ENCODE results near the gene PAGR1.

The PAGR1 gene

GRCh38 chr16:29807426-29808218, 8.3 kb upstream of the PAGR1 start:
- peak; percentile 77 for DNase-seq (ENCODE audit: low spot score)

GRCh38 chr16:29808219-29808900, 7.6 kb upstream of the PAGR1 start:
- Histone ChIP-seq H3K79me1 (ENCODE audit: low read depth, low read length) (peaks cover 25% of the 10 kb centered on the region), H2BK120ac (ENCODE audit: low read depth, low read length) (no peak overlapping the region), H4K91ac (ENCODE audit: low read depth, low read length, poor library complexity) (no peak overlapping the region), H3K23ac (ENCODE audit: low read depth, low read length, poor library complexity) (peak overlapping the region; percentile 92), H3K4me2 (ENCODE audit: insufficient read depth, low read length, poor library complexity, severe bottlenecking) (peak overlapping the region; percentile 91), H3K27ac (replicated peaks; ENCODE audit: low read length) (peak overlapping the region; percentile 93), H3K4me1 (ENCODE audit: control insufficient read depth in 2 of 2, insufficient read depth in 1 of 2, low read depth in 1 of 2, low read length in 2 of 2) (peaks cover 40 to 41% of the 10 kb centered on the region in 2 donors), H3K27me3 (ENCODE audit: control insufficient read depth in 3 of 3, insufficient read depth in 3 of 3, low read depth in 1 of 3, low read length in 3 of 3) (no peaks in the 10 kb centered on the region), H3K4ac (ENCODE audit: low read length) (no peak overlapping the region), H3K18ac (ENCODE audit: low read length) (peak overlapping the region; percentile 87), H4K8ac (ENCODE audit: low read depth, low read length) (peak overlapping the region; percentile 10), H2BK5ac (ENCODE audit: low read length) (peak overlapping the region; percentile 96), H2BK15ac (ENCODE audit: low read length) (peak overlapping the region; percentile 85), H3K36me3 (replicated peaks in 1 of 2; ENCODE audit: control insufficient read depth in 2 of 2, insufficient read depth in 2 of 2, low read length in 2 of 2) (peaks cover 29 to 51% of the 10 kb centered on the region in 2 donors), H3K9me3 (replicated peaks in 1 of 2; ENCODE audit: control insufficient read depth in 2 of 2, insufficient read depth in 1 of 2, low read depth in 1 of 2, low read length in 2 of 2) (peaks cover 0 to 2% of the 10 kb centered on the region in 2 donors), H2AFZ (ENCODE audit: low read length) (no peak overlapping the region), H3K14ac (ENCODE audit: low read length) (no peak overlapping the region), H2AK5ac (ENCODE audit: low read depth, low read length) (peak overlapping the region; percentile 99), H3K4me3 (ENCODE audit: low read length in 2 of 2) (peak overlapping the region; percentile 64 to 93), H3K9ac (ENCODE audit: low read depth, low read length, poor library complexity) (peak overlapping the region; percentile 98), H2BK12ac (ENCODE audit: low read length) (no peak overlapping the region)
- no peak for DNase-seq (ENCODE audit: low spot score)
- no CpG with 5 or more reads among the region's 25 CpGs for WGBS, 2 donors (ENCODE audit: extremely low coverage in 2 of 2, insufficient read length in 2 of 2, insufficient replicate concordance in 1 of 2)

More at GRCh38 chr16:29807426-29808218, 8.3 kb upstream of the PAGR1 start:
- Histone ChIP-seq H3K27ac (replicated peaks; ENCODE audit: low read length) (peak overlapping the region; percentile 93), H3K9me3 (replicated peaks in 1 of 2; ENCODE audit: control insufficient read depth in 2 of 2, insufficient read depth in 1 of 2, low read depth in 1 of 2, low read length in 2 of 2) (peaks cover 0 to 2% of the 10 kb centered on the region in 2 donors), H3K27me3 (ENCODE audit: control insufficient read depth in 3 of 3, insufficient read depth in 3 of 3, low read depth in 1 of 3, low read length in 3 of 3) (no peaks in the 10 kb centered on the region), H3K14ac (ENCODE audit: low read length) (peak overlapping the region; percentile 98), H2BK120ac (ENCODE audit: low read depth, low read length) (peak overlapping the region; percentile 87), H2AFZ (ENCODE audit: low read length) (peak overlapping the region; percentile 15), H4K8ac (ENCODE audit: low read depth, low read length) (peak overlapping the region; percentile 10), H3K36me3 (replicated peaks in 1 of 2; ENCODE audit: control insufficient read depth in 2 of 2, insufficient read depth in 2 of 2, low read length in 2 of 2) (peaks cover 35 to 58% of the 10 kb centered on the region in 2 donors), H3K18ac (ENCODE audit: low read length) (peak overlapping the region; percentile 98), H3K4me1 (ENCODE audit: control insufficient read depth in 2 of 2, insufficient read depth in 1 of 2, low read depth in 1 of 2, low read length in 2 of 2) (peaks cover 37 to 40% of the 10 kb centered on the region in 2 donors), H4K91ac (ENCODE audit: low read depth, low read length, poor library complexity) (no peak overlapping the region), H3K9ac (ENCODE audit: low read depth, low read length, poor library complexity) (peak overlapping the region; percentile 98), H2AK5ac (ENCODE audit: low read depth, low read length) (peak overlapping the region; percentile 99), H3K4me3 (ENCODE audit: low read length in 2 of 2) (peak overlapping the region; percentile 64 to 93), H3K4me2 (ENCODE audit: insufficient read depth, low read length, poor library complexity, severe bottlenecking) (peak overlapping the region; percentile 91), H3K23ac (ENCODE audit: low read depth, low read length, poor library complexity) (peak overlapping the region; percentile 92), H3K79me1 (ENCODE audit: low read depth, low read length) (peaks cover 25% of the 10 kb centered on the region), H3K4ac (ENCODE audit: low read length) (peak overlapping the region; percentile 66), H2BK5ac (ENCODE audit: low read length) (peak overlapping the region; percentile 96), H2BK12ac (ENCODE audit: low read length) (peak overlapping the region; percentile 33), H2BK15ac (ENCODE audit: low read length) (peak overlapping the region; percentile 85)
- no CpG with 5 or more reads among the region's 69 CpGs for WGBS, 2 donors (ENCODE audit: extremely low coverage in 2 of 2, insufficient read length in 2 of 2, insufficient replicate concordance in 1 of 2)

GRCh38 chr16:29809031-29809747, 6.8 kb upstream of the PAGR1 start:
- no peak overlapping the region for H2BK15ac ChIP-seq (ENCODE audit: low read length)
- H3K27me3 ChIP-seq (ENCODE audit: control insufficient read depth in 3 of 3, insufficient read depth in 3 of 3, low read depth in 1 of 3, low read length in 3 of 3) = no peaks in the 10 kb centered on the region
- H2BK5ac ChIP-seq (ENCODE audit: low read length) = no peak overlapping the region
- H3K18ac ChIP-seq (ENCODE audit: low read length) = peak overlapping the region; percentile 48
- H4K91ac ChIP-seq (ENCODE audit: low read depth, low read length, poor library complexity) = no peak overlapping the region
- DNase-seq (ENCODE audit: low spot score) = no peak
- peak overlapping the region; percentile 2 for H2AK5ac ChIP-seq (ENCODE audit: low read depth, low read length)
- H3K36me3 ChIP-seq (replicated peaks in 1 of 2; ENCODE audit: control insufficient read depth in 2 of 2, insufficient read depth in 2 of 2, low read length in 2 of 2) = peaks cover 20 to 42% of the 10 kb centered on the region in 2 donors
- no peak overlapping the region for H3K14ac ChIP-seq (ENCODE audit: low read length)
- peak overlapping the region; percentile 23 for H3K4me2 ChIP-seq (ENCODE audit: insufficient read depth, low read length, poor library complexity, severe bottlenecking)
- H3K23ac ChIP-seq (ENCODE audit: low read depth, low read length, poor library complexity) = peak overlapping the region; percentile 66
- peak overlapping the region; percentile 97 for H3K27ac ChIP-seq (replicated peaks; ENCODE audit: low read length)
- H3K4ac ChIP-seq (ENCODE audit: low read length) = no peak overlapping the region
- no peak overlapping the region for H2BK120ac ChIP-seq (ENCODE audit: low read depth, low read length)
- peaks cover 0 to 2% of the 10 kb centered on the region in 2 donors for H3K9me3 ChIP-seq (replicated peaks in 1 of 2; ENCODE audit: control insufficient read depth in 2 of 2, insufficient read depth in 1 of 2, low read depth in 1 of 2, low read length in 2 of 2)
- H3K9ac ChIP-seq (ENCODE audit: low read depth, low read length, poor library complexity) = peak overlapping the region; percentile 70
- H4K8ac ChIP-seq (ENCODE audit: low read depth, low read length) = peak overlapping the region; percentile 19
- WGBS, 2 donors (ENCODE audit: extremely low coverage in 2 of 2, insufficient read length in 2 of 2, insufficient replicate concordance in 1 of 2) = no CpG with 5 or more reads among the region's 31 CpGs
- peaks cover 44 to 46% of the 10 kb centered on the region in 2 donors for H3K4me1 ChIP-seq (ENCODE audit: control insufficient read depth in 2 of 2, insufficient read depth in 1 of 2, low read depth in 1 of 2, low read length in 2 of 2)
- peaks cover 25% of the 10 kb centered on the region for H3K79me1 ChIP-seq (ENCODE audit: low read depth, low read length)
- H2BK12ac ChIP-seq (ENCODE audit: low read length) = no peak overlapping the region
- H2AFZ ChIP-seq (ENCODE audit: low read length) = no peak overlapping the region
- H3K4me3 ChIP-seq (ENCODE audit: low read length in 2 of 2) = peak overlapping the region in 1 of 2 donors; percentile 64

Measured in neuronal stem cell (in vitro differentiated cells).